CD4-positive, alpha-beta T cell treated with Interferon gamma for 1 hour (primary cell): Measurements from ENCODE around the gene ZNF76.
A peak's percentile ranks its signal among the peaks of the same experiment; 100 is the strongest.

Experiments
- DNase-seq: peaks from one replicate; pipeline ENCODE4 v3.0.0-alpha.2; 2020

Gene ZNF76

DNA sequence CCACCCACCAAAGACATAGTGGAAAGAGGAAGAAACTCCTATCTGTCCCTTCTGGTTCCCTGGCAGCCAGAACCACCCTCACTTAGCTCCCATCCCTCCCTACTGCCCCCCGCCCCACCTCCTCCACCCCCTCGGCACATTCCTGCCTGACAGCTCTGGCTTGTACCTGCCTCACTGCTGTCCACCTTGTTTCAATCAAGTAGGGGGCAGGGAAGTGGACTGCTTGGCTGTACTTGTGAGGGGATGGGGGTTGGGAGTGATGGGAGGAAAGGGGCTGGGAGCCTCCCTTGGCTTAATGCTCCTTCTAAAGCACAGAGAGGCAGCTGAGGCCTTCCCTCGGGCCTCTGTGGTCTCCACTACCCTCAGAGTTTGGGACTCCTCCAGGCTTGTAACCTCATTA lies 22.1 kb upstream of the ZNF76 start:
- DNase-seq: no peak

DNA sequence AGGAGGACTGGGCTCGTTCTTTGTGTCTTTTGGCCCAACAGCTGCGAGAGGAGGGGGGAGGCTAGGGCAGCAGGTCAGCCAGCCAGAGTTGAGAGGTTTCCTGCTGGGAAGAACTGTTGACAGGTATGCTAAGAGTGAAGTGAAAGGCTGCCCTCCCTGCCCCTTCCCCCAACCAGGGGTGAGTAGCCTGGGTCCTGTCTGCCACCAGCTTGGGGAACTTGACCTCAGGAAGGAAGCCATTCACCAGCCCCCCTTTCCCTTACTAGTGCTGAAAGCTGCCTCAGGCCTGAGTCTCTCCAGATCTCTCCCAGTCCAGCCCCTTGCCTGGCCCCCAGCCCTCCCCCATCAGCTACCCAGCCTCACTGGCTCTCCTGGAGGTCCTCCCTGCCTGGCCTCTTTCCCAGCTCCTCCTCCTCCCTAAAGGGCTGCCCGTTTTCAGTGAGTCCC lies 20.7 kb upstream of the ZNF76 start:
- DNase-seq: no peak

DNA sequence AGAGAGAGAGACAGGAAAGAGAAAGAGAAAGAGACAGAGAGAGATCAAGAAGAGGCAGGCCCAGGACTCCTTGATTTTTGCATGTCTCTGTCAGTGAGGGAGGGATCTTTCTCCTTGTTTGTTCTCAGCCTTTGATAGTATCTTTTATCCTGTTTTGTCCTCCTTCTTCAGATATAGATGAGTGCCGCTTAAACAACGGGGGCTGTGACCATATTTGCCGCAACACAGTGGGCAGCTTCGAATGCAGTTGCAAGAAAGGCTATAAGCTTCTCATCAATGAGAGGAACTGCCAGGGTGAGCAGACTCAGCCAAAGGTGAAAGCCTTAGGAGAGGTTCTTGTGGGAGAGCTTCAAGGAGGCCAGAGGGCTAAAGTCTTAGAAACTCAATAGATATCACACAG lies 20.0 kb upstream of the ZNF76 start:
- no peak for DNase-seq

DNA sequence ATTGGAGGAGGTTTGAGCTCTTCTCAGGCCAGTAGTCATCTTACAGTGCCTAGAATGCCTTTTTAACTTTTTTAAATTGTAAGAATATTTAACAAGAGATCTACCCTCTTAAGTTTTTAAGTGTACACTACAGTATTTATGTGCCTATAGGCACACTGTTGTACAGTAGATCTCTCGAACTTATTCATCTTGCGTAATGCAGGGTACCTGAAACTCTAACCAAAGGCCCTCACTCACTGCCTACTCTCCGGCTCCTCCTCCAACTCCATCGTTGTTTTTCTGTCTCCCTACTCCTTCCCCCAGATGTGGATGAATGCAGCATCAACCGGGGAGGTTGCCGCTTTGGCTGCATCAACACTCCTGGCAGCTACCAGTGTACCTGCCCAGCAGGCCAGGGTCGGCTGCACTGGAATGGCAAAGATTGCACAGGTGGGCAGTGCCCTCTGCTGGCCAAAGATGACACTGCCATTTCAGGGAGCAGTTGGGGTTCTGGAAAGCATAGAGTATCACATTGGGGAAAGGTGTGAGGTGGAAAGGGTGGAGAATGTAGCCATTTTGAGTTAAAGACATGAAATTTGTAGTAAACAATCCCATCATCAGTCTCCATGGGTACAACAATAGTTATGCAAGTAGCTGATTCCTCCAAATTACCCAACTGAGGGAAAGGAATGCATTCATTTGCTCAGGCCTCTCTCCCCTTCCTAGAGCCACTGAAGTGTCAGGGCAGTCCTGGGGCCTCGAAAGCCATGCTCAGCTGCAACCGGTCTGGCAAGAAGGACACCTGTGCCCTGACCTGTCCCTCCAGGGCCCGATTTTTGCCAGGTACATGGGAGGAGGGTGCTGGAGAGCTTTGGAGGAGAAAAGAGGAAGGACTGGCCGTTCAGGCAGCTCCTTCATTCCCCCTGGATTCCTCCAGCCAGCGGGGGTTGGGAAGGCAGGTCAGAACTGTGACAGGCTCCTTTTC lies 18.4 kb upstream of the ZNF76 start:
- peak; percentile 54 for DNase-seq

DNA sequence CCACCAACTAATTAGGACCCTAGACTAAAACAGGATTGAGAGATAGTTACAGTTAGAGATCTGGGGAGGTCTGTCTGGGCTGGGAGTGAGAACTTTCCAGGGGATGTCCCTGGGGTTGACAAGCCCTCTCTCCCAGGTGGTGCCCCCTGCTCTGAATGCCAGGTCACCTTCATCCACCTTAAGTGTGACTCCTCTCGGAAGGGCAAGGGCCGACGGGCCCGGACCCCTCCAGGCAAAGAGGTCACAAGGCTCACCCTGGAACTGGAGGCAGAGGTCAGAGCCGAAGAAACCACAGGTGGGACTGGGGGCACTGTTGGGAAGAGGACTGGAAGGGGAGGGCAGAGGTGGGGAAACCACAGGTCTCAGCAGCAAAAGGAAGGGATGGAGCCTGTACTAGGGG lies 17.0 kb upstream of the ZNF76 start:
- DNase-seq: no peak

DNA sequence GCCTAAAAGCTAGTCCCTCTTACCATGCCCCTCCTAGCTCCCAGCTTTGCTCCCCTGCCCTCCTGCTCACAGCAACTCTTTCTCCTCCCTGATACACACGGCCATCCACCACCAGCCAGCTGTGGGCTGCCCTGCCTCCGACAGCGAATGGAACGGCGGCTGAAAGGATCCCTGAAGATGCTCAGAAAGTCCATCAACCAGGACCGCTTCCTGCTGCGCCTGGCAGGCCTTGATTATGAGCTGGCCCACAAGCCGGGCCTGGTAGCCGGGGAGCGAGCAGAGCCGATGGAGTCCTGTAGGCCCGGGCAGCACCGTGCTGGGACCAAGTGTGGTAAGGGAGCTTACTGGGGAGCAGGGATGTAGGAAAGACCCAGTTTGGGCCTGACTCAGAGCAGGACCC lies 16.6 kb upstream of the ZNF76 start:
- DNase-seq: no peak

DNA sequence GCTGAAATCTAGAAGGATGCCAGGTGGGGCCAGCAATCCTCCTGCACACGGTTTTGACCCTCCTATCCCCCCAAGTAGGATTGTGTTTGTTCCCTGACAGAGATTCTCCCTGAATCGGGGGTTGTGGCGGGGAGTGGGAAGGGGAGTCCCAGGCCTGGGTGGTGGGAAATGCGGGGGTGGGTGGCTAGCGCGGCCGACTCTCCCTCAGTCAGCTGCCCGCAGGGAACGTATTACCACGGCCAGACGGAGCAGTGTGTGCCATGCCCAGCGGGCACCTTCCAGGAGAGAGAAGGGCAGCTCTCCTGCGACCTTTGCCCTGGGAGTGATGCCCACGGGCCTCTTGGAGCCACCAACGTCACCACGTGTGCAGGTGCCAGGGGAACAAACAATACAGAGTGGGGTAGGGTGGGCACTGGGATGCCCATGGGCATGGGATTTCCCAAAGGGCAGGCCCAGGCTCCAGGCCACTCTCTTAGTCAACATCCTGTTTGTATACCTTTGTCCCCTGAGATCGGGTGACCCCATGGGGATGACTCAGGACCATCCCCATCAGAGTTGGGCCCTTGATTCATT lies 16.1 kb upstream of the ZNF76 start:
- no peak for DNase-seq

DNA sequence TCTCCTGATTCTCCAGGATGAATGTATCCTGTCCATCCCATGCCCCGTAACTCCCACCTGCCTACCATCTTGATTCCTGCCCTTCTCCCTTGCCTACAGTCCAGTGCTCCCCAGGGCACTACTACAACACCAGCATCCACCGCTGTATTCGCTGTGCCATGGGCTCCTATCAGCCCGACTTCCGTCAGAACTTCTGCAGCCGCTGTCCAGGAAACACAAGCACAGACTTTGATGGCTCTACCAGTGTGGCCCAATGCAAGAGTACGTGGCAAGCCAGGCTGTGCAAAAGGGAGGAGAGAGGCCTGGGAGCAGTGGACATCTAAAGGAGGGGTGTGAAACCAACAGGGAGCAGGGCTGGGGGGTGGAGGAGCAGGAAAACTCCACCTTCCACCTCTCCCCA lies 15.0 kb upstream of the ZNF76 start:
- no peak for DNase-seq

DNA sequence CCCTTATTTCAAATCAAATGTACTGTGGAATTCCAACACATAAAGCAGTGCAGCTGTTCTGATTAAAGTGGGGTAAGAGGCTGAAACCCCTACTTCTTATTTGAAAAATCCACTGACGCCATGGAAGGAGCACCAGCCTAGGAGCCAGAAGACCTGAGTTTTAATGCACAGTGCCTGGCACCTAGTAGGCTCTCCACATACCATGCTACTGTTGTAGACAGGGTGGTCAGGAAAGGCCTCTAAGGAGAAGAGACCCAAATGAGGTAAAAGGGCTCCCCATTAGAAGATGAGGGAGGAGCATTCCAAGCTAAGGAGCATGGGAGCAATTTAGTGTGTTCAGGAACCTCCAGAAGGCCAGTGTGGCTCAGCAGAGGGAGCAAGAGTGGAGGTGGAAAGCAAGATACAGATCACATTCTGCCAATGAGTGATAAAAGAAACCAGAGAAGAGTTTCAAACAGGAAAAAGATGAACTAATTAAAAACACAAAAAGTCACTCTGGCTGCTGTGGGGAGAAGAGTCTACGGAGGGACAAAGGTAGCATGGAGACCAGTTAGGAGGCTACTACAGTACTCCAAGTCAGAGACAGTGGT lies 11.8 kb upstream of the ZNF76 start:
- no peak for DNase-seq

DNA sequence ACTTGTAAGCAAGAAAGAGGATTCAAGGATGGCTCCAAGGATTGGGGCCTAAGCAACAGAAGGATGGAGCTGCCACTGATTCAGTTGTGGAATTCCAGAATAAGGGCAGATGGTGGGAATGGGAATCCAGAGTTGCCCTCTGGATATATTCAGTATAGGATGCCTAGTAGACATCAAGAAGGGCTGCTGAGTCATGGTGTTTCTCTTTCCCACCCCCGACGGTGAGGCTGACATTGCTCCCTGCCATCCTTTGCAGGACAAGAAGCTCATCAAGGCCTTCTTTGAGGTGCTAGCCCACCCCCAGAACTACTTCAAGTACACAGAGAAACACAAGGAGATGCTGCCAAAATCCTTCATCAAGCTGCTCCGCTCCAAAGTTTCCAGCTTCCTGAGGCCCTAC lies 11.2 kb upstream of the ZNF76 start:
- no peak for DNase-seq

DNA sequence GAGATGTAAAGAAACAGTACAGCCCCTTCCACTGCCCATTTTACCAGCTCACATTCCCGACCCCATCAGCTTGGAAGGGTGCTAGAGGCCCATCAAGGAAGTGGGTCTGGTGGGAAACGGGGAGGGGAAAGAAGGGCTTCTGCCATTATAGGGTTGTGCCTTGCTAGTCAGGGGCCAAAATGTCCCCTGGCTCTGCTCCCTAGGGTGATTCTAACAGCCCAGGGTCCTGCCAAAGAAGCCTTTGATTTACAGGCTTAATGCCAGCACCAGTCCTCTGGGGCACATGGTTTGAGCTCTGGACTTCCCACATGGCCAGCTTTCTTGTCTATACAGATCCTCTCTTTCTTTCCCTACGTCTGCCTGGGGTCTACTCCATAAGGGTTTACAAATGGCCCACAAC lies 10.6 kb upstream of the ZNF76 start:
- no peak for DNase-seq

DNA sequence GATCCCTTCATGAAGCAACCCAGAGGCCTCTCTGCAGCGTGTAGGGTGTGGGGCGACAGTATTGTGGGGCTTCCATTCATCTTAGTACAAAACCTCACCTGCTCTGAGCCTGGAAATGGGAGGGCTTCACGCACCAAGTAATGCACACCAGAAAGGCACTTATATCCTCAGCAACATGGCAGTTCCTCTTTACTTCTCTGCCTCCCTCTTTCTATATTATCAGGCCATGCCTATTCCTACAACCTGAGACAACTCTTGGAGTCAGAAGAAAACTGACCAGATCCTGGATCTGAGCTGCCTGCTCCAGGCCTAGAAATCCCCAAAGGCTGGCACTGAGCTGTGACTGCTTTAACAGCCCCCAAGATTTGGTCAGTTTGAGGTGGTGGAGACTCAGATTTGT lies 7.6 kb upstream of the ZNF76 start:
- DNase-seq: no peak

DNA sequence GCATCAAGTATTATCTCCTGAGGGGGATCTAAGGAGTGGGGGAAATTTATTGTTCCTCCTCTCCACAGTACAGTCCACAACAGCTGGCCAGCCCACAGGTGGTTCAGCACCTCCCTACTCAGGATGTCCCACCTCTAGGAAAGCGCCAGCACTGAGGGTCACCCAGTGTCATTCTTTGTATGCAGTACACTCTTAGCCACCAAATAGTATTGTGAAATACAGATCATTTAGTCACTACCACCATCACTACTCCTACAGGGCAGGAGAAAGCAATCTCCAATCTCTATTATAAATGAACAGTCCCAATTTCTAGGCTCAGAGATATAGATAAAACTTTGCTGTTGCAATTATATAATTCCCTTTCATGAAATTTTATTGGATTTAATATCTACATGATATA lies 6.3 kb upstream of the ZNF76 start:
- no peak for DNase-seq

DNA sequence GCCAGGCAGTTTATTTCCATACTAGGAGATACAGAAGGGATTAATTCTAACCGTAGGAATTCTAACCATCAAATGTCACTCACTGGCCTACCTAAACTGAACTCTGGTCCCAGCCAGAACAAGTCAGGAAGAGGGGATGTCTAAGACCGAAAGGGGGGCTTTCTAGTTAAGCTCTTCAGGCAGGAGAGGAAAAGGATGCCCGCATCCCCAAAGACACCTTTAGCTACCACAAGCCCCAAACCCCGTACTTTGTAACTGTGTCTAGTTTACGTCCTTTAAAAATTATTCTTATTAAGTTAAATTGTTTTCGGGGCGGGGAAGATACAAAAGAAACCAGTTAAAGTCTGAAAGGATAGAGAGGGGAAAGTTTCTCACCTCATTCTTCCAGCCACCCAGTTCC lies 1.2 kb upstream of the ZNF76 start:
- DNase-seq: no peak

DNA sequence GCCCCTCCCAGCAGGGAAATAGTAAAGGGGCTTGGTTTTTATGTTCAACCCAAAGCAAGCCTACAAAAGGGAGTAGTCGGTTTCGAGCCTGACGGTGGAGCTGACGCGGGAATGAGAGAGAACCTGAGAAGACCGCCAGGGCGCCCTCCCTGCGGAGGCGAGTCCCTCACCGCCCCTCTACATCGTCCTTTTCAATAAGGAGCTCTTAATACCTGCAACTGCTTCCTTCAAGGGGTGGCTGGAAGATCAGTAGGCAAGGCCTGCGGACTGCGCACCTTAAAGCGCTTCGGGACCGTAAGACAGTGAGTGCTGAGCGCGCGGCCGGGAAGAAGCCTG lies 709 bp upstream of the ZNF76 start:
- no peak for DNase-seq

DNA sequence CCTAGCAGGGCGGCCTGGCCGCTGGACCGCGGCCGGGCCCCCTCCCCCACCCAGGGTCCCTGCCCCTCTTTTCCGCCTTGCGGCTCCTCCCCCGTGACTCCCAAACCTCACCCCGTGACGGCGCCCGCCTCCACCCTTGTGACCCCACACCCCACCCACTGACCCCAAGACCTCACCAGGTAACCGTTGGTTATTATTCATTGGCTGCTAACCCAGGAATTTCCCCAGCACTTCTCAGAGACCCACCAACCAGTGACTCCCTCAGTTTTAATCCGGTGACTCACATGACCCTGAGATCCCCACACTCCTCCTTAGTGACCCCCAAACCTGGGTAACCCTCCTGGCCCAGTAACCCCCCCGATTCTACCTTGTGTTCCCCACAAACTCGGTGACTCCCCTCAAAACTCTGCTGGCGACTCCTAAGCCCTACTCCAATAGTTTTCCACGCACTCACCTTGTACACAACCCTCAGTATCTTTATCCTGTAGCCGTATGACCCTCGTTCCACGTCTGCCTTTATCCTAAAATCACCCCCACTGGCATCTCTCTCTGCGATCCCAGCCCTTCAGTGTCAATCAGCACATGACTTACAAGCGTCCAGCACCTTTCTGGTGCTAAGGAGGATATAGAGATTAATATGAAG lies 534 bp downstream of the ZNF76 start:
- peak; percentile 91 for DNase-seq

DNA sequence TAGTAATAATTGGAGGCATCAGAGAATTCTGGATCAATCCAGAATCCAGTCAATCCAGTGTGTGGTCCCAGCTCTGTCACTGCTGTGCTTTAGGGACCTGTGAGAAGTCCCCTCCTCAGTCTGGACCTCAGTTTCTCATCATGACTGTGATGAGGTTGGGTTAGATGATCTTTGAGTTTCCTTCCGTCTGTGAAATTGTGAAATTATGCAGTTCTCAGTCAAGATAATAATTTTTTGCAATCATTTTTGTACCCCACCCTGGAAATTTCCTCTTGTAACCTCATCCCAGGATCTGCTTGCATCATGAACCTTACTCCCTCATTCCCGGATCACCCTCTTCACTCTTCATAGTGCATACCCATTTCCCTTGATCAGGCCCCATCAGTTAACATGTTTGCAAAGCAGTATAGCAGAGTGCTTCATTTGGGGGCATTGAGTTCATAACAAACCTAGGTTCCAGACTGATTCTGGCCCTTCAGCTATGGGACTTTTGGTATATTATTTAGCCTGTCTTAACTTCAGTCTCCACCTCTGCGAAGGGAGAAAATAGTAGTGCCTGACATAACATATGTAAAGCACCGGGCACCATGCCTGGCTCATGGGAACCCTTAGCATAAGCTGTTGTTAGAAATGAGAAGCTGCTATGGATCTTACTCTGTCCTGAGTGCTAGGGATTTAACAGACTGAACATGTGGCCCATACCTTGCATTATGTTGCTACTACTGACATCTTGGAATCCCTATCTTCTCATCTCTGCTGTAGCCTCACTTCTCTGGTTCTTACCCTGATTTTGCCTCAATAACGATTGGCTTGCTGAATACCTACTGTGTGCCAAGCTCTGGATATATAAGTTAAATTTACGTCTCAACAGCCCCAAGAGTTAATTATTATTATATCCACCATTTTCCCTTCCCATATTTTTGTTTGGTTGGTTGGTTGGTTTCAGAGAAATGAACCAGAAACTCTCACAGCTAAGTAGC lies 1.3 kb downstream of the ZNF76 start:
- DNase-seq: no peak

DNA sequence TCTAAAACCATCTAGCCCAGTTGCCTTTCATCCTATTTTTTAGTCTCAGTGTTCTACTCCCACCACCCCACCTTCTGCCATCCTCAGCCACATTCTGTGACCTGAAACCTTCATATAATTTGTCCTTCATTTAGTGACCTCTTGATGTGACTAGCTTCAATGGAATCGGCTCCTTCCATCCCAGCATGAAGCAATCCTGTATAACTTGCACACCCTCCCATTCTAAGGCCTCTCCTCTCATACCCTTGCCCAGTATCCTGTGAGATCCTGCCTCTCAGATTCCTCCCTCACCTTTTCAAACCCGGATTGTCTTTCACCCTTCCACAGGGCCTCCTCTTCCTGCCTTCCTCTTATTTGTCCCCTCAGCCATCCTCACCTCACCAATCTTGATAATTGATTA lies 3.1 kb downstream of the ZNF76 start:
- no peak for DNase-seq

DNA sequence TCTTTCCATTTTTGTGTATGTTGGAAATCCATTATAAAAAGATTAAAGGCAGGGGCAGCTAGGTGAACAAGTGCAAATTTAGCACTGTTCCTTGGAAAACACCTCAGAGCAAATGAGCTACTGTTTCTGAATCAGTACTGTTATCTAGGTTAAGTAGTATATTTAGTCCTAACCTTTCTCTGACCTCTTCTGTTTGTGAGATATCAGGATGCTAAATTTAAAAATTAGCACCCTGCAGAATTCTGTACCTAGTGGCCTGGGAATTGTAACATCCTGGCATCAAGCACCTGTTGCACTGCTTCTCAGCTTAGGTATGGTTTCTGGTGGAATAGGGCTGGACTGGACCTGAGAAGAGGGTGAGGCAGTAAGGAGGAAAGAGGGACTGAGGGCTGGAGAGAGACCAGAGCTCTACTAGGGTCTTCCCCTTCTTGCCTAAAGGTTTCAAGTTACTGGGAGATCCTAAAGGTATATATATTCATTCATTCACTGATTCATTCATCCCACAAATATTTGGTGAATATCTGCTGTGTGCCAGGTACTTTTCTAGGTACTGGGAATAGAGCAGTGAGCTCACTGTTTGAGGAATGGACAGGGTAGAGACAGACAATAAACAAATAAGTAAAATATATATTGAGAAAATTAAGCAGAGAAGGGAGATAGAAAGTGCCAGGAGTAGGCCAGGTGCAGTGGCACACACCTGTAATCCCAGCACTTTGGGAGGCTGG lies 5.2 kb downstream of the ZNF76 start:
- DNase-seq: no peak

DNA sequence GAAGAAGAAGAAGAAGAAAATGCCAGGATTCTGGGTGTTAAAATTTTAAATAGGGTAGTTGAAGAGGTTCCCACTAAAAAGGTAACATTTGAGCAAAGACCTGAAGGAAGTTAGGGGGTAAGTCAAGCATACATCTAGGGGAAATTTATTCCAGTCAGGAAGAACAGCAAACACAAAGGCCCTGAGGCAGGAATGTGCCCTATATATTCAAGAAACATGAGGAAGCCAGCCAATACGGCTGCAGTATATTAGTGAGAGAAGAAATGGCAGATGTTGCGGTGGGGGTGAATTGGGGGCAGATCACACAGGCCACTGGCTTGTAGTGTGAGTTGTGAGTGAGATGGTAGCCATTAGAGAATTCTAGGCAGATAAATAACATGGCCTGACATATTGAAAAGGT lies 6.0 kb downstream of the ZNF76 start:
- no peak for DNase-seq

DNA sequence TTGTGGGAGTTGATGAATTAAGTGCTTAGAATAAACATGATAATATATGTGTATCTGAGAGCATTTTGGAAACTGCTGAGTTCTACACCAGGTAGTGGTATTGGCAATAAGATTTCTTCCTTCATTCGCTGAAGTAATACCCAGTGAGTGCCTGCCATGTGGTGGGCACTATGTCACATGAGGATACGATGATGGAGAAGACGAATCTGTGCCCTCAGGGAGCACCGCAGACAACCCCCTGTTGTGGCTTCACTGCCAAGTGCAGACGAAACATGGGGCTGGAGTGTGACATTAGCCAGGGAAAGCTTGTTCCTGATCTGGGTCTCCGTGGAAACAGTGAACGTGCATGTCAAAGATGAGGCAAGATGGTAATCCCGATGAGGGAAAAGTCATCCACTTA lies 7.9 kb downstream of the ZNF76 start:
- DNase-seq: no peak

DNA sequence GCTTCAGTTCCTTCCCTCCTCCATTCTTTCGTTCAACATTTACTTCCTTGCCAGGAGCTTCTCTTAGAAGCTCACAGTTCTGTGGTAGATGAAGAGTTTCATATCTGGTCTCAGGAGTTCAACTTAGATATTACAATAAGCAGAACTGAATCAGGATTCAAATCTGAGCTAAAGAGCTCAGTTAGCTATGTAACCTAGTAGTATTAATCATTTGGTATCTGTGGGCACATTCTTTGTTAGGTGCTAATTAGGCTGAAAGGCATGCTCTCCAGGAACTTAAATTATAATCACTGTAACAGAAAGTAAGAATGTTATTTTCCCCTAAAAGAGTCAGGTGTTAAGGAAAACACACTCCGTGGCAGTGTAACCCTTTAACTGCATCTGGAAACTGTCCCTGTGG lies 8.4 kb downstream of the ZNF76 start:
- DNase-seq: no peak
